Endothelial cell of umbilical vein (primary cell): Measurements from ENCODE around the gene CFL1. TPM values are rescaled to one million over a fixed set of nuclear protein-coding genes. Genes with fewer than 3 reads are reported as not detected.

ENCODE experiments used
- BruUV-seq: library from RNA; stranded (reverse); fragments of 400-500 nt; replicated peaks from 2 replicates; lab custom pipeline; 2021; lab: Mats Ljungman, UMichigan
- CTCF ChIA-PET: fragments of 300-600, 350-600 bp; sonication (Branson Sonifier 250); formaldehyde crosslinking; loops from one replicate; lab custom pipeline; 2021; ENCODE audit warnings: antibody characterized with exemption, inconsistent platforms; lab: Charles Lee
- POLR2A ChIA-PET: fragments of 300-600, 350-600 bp; sonication (Branson Sonifier 250); formaldehyde crosslinking; loops from one replicate; lab custom pipeline; 2021; ENCODE audit warnings: antibody characterized with exemption, inconsistent platforms; lab: Charles Lee
- DNase-seq: peaks from one replicate; pipeline ENCODE4 v3.0.0-alpha.2; 2011; ENCODE audit warnings: low read depth, low spot score
- FAIRE-seq: peaks from 2 replicates; lab custom pipeline; 2011; peaks lifted over from hg19 to GRCh38; lab: Jason Lieb, UNC
- H2AFZ ChIP-seq: 2 replicates; pipeline ENCODE4 v1.6.0; 2012; ENCODE audit warnings: low read depth, low read length, control low read depth, inconsistent platforms
- H3K27ac ChIP-seq: 2 replicates; pipeline ENCODE4 v1.5.1; 2011; ENCODE audit warnings: low read depth, mild to moderate bottlenecking, control low read depth, low read length, moderate library complexity; ENCODE audit not compliant: insufficient read depth
- H3K27me3 ChIP-seq, 2 experiments: 2 replicates each; pipeline versions ENCODE4 v1.6.0 to v1.6.1; 2011; ENCODE audit warnings: low read length in 2 of 2, mixed read lengths in 1 of 2; ENCODE audit not compliant: control insufficient read depth in 2 of 2, insufficient read depth in 2 of 2
- H3K36me3 ChIP-seq, 2 experiments: 2 replicates in 1 of 2; 3 replicates in 1 of 2; pipeline ENCODE4 v1.5.1; 2011; ENCODE audit warnings: low read length in 2 of 2, mild to moderate bottlenecking in 1 of 2, moderate library complexity in 1 of 2; ENCODE audit not compliant: control insufficient read depth in 2 of 2, insufficient read depth in 2 of 2; ENCODE audit errors: extremely low read depth in 1 of 2
- H3K4me1 ChIP-seq: 3 replicates; pipeline ENCODE4 v1.5.1; 2011; ENCODE audit warnings: mild to moderate bottlenecking, low read length; ENCODE audit not compliant: control insufficient read depth, insufficient read depth; ENCODE audit errors: extremely low read depth
- H3K4me2 ChIP-seq: 2 replicates; pipeline ENCODE4 v1.6.1; 2011; ENCODE audit warnings: low read length, control low read depth, mixed read lengths; ENCODE audit not compliant: insufficient read depth
- H3K4me3 ChIP-seq, 3 experiments: fragments of 200-600 bp in 1 of 3; sonication (generic), shearing (Covaris generic) in 1 of 3; replicated peaks in 1 of 3; 2 replicates each; pipeline ENCODE4 v1.5.1; 2011 to 2016; ENCODE audit warnings: control low read depth in 3 of 3, low read length in 3 of 3, mild to moderate bottlenecking in 2 of 3, inconsistent platforms in 1 of 3, low read depth in 1 of 3, moderate library complexity in 1 of 3; ENCODE audit not compliant: insufficient read depth in 1 of 3
- H3K79me2 ChIP-seq: 2 replicates; pipeline ENCODE4 v1.6.0; 2012; ENCODE audit warnings: low read length, inconsistent platforms; ENCODE audit not compliant: control insufficient read depth, insufficient read depth
- H3K9ac ChIP-seq: replicated peaks from 2 replicates; pipeline ENCODE3; 2011; ENCODE audit warnings: low read length, control low read depth; ENCODE audit not compliant: insufficient read depth; ENCODE audit errors: extremely low read depth
- H3K9me1 ChIP-seq: replicated peaks from 3 replicates; pipeline ENCODE4 v1.6.0; 2011; ENCODE audit warnings: mild to moderate bottlenecking, low read length; ENCODE audit not compliant: control insufficient read depth, insufficient read depth; ENCODE audit errors: extremely low read depth
- H3K9me3 ChIP-seq: replicated peaks from 2 replicates; pipeline ENCODE4 v1.5.1; 2012; ENCODE audit warnings: low read length, inconsistent platforms; ENCODE audit not compliant: control insufficient read depth, insufficient read depth
- H4K20me1 ChIP-seq: replicated peaks from 2 replicates; pipeline ENCODE3; 2011; ENCODE audit warnings: mild to moderate bottlenecking, low read length; ENCODE audit not compliant: control insufficient read depth, insufficient read depth; ENCODE audit errors: extremely low read depth
- EZH2 ChIP-seq: IDR thresholded peaks from 2 replicates; pipeline ENCODE4 v1.6.1; 2012; ENCODE audit warnings: borderline replicate concordance, low read depth, mild to moderate bottlenecking, moderate library complexity, low read length, inconsistent platforms; ENCODE audit not compliant: severe bottlenecking
- FOS ChIP-seq: IDR thresholded peaks from 2 replicates; pipeline ENCODE4 v1.6.1; 2011; ENCODE audit warnings: mild to moderate bottlenecking, low read length, moderate library complexity, borderline replicate concordance; ENCODE audit not compliant: insufficient read depth
- GATA2 ChIP-seq: IDR thresholded peaks from 2 replicates; pipeline ENCODE4 v1.7.0; 2011; ENCODE audit warnings: low read depth, mild to moderate bottlenecking, moderate library complexity, mixed read lengths, low read length; ENCODE audit not compliant: insufficient read length, insufficient read depth
- JUN ChIP-seq: IDR thresholded peaks from 2 replicates; pipeline ENCODE4 v1.6.1; 2011; ENCODE audit warnings: borderline replicate concordance, low read depth; ENCODE audit not compliant: insufficient read length, insufficient read depth
- MYC ChIP-seq: IDR thresholded peaks from one replicate; pipeline ENCODE4 v1.6.1; 2011; ENCODE audit warnings: mild to moderate bottlenecking, low read depth, low read length
- POLR2A ChIP-seq: IDR thresholded peaks from 2 replicates; pipeline ENCODE4 v1.6.1; 2012; ENCODE audit warnings: low read depth, mild to moderate bottlenecking, control low read depth, low read length
- POLR2AphosphoS5 ChIP-seq: IDR thresholded peaks from 2 replicates; pipeline ENCODE4 v1.6.1; 2012; ENCODE audit warnings: low read depth, mild to moderate bottlenecking, control low read depth, low read length, moderate library complexity; ENCODE audit not compliant: insufficient read depth
- dilution Hi-C: fragments of 300-500 bp; cut with MboI; formaldehyde crosslinking; loops from one replicate; pipeline ENCODE4 v1.15.0; 2019; ENCODE audit warnings: low sequenced_read_pairs; ENCODE audit not compliant: extremely low pct_ligation_motif_present
- intact Hi-C: fragments of 100-400 bp; cut with micrococcal nuclease; formaldehyde crosslinking; loops from one replicate; pipeline ENCODE4 v1.10.0; 2022
- polyA plus RNA-seq, 4 experiments: library from polyadenylated mRNA; depleted of rRNA in 3 of 4; stranded (reverse) in 3 of 4; unstranded in 1 of 4; fragments of >200 nt; gene quantifications; 2 replicates each; pipeline versions ENCODE4 v1.2.1 to v1.2.3, GENCODE V29; 2011 to 2012; ENCODE audit warnings: missing spikeins in 1 of 4
- total RNA-seq: library from RNA; stranded (reverse); gene quantifications from 2 replicates; pipeline ENCODE4 v1.2.3, GENCODE V29; 2021
- TF ChIP-seq, protein P1 (sequence below): IDR thresholded peaks from 2 replicates; pipeline ENCODE4 v1.6.1; 2011; ENCODE audit not compliant: insufficient read depth, insufficient read length
- TF ChIP-seq, protein P2 (sequence below), 2 donors: IDR thresholded peaks; 1 replicate in 1 of 2; 2 replicates in 1 of 2; pipeline ENCODE4 v1.5.1; 2011; ENCODE audit warnings: low read length in 2 of 2, mild to moderate bottlenecking in 2 of 2, moderate library complexity in 2 of 2, control low read depth in 1 of 2, inconsistent platforms in 1 of 2, low read depth in 1 of 2; ENCODE audit not compliant: insufficient read depth in 1 of 2; ENCODE audit errors: extremely low read depth in 1 of 2

The CFL1 gene
- total and polyA plus RNA-seq, 2 donors (not counting 3 experiments of a cell fraction or from before 2014, with no cell fraction given), result 1,844 to 2,403 TPM

DNA sequence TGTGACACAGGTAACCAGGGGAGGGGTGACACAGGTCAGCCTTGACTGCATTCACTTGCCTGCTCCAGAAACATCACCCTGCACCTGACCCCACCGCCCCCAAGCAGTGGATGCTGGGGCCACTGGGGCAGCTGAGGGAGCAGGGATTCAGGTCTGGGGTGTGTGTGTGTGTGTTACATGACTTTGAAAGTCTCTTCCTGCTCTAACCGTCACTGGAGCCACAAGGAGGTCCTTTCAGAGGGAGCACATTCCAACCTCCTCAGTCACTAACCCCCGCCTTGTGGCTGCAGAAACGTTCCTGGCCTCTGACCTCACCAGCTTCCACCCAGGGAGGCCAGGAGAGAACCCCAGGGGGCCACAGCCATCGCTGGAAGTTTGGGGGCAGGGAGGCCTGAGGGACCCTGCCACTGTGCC is 45.1 kb upstream of the CFL1 start:
- intact Hi-C loops (no loop called here), dilution Hi-C loops (no loop called here)
- no peaks in the 10 kb centered on the region for H3K9me1 ChIP-seq
- POLR2A ChIA-PET, result no interaction called here
- H3K4me3 ChIP-seq, result no peak overlapping the region
- TF ChIP-seq POLR2AphosphoS5 (peak; percentile 35), MYC (no peak), GATA2 (no peak), FOS (peak; percentile 57), JUN (no peak), EZH2 (no peak), POLR2A (no peak)
- TF ChIP-seq, protein P1, sequence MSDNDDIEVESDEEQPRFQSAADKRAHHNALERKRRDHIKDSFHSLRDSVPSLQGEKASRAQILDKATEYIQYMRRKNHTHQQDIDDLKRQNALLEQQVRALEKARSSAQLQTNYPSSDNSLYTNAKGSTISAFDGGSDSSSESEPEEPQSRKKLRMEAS, result no peak
- TF ChIP-seq, protein P2, sequence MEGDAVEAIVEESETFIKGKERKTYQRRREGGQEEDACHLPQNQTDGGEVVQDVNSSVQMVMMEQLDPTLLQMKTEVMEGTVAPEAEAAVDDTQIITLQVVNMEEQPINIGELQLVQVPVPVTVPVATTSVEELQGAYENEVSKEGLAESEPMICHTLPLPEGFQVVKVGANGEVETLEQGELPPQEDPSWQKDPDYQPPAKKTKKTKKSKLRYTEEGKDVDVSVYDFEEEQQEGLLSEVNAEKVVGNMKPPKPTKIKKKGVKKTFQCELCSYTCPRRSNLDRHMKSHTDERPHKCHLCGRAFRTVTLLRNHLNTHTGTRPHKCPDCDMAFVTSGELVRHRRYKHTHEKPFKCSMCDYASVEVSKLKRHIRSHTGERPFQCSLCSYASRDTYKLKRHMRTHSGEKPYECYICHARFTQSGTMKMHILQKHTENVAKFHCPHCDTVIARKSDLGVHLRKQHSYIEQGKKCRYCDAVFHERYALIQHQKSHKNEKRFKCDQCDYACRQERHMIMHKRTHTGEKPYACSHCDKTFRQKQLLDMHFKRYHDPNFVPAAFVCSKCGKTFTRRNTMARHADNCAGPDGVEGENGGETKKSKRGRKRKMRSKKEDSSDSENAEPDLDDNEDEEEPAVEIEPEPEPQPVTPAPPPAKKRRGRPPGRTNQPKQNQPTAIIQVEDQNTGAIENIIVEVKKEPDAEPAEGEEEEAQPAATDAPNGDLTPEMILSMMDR (IDR thresholded peaks at IDR 0.05; ENCODE audit: extremely low read depth in 1 of 2, insufficient read depth in 1 of 2, low read depth in 1 of 2, low read length in 2 of 2), result no peak
- no TSS peak for BruUV-seq
- peak overlapping the region; percentile 52 for H2AFZ ChIP-seq
- peak overlapping the region; percentile 25 for H3K4me2 ChIP-seq
- H3K79me2 ChIP-seq, result peaks cover 19% of the 10 kb centered on the region
- no peaks in the 10 kb centered on the region for H3K9me3 ChIP-seq
- no peak overlapping the region for H3K9ac ChIP-seq
- H3K27me3 ChIP-seq, result no peaks in the 10 kb centered on the region
- H3K4me1 ChIP-seq, result peaks cover 15% of the 10 kb centered on the region
- FAIRE-seq, result peak; percentile 66
- peak overlapping the region; percentile 30 for H3K27ac ChIP-seq
- CTCF ChIA-PET, result interaction anchor here (1.1 to 2.3 kb wide), 3 partner anchors 13 to 43 kb away, joined by 3 to 5 read pairs (median 5); partner anchors contain the start of gene MUS81
- no peaks in the 10 kb centered on the region for H4K20me1 ChIP-seq
- no peaks in the 10 kb centered on the region for H3K36me3 ChIP-seq
- DNase-seq, result no peak
